Activated CD4-positive, CD25-positive, alpha-beta regulatory T cell (primary cell): ENCODE data around the gene PHOX2A.

Experiments used
- DNase-seq, 4 experiments: peaks; one replicate each; lab custom pipeline; 2025; lab: John Stamatoyannopoulos, UW

PHOX2A gene

DNA sequence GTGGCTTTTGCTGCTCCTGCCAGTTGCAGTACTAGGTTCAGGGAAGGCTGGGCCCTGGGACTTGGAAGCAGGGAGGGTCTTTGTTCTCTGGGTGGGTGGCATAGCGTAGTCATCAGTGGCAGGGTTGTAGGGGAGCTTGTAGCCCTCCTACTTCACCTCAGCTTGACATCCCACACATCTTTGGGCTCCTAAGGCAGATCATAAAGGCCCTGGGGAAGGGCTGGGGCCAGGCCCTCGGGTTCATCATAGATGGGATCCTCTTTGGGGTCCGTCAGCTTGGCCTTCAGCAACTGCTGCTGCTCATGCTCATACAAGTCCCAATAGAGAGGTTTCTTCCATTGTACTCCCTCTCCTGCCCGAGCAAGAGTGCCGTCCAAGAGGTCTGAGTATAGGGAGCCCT, 6.0 kb upstream of the PHOX2A start:
- no peak for DNase-seq

DNA sequence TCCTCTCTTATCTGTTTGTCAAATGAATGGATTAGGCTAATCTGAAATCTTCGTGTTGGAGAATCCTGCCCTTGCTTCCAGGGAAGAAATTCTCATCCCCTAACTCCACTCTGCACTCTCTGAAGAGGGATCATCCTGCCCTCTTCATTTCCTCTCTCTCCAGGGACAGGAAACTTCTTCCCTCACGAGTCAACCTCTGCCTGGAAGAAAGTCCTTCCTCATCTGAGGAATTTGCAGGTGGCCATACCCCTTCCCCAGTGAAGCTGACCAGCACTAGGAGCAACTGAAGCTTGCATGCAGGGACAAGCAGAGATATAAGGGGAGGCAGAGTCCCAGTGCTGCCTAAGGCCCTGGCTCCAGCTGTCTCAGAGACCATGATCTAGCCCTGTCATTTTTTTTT, 3.6 kb upstream of the PHOX2A start:
- no peak for DNase-seq

DNA sequence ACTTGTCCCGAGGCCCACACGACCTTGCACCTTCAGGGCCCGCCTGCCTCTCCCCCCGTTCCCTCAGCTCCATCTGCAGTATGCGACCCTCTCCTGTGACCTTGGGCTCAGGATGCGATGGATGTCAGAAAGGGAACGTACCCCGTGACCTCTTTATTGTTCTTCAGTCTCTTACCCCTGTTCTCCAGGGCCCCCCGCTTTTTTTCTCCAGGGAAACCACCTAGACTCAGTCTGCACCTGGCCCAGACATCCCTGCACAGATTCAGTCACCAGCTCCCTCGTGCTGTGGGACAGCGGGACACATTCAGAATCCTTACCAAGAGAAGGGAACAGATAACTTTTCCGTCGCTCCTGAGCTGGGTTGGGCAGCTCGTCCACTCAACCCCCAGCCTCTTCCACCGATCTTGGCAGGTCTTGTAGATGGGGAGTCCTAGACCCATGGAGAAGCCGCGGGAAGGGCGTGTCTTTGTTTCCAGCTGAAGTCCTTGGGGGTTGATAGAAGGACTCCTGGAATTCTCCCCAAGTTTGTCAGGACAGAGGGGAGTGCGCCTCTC, 1.4 kb upstream of the PHOX2A start:
- DNase-seq: no peak

DNA sequence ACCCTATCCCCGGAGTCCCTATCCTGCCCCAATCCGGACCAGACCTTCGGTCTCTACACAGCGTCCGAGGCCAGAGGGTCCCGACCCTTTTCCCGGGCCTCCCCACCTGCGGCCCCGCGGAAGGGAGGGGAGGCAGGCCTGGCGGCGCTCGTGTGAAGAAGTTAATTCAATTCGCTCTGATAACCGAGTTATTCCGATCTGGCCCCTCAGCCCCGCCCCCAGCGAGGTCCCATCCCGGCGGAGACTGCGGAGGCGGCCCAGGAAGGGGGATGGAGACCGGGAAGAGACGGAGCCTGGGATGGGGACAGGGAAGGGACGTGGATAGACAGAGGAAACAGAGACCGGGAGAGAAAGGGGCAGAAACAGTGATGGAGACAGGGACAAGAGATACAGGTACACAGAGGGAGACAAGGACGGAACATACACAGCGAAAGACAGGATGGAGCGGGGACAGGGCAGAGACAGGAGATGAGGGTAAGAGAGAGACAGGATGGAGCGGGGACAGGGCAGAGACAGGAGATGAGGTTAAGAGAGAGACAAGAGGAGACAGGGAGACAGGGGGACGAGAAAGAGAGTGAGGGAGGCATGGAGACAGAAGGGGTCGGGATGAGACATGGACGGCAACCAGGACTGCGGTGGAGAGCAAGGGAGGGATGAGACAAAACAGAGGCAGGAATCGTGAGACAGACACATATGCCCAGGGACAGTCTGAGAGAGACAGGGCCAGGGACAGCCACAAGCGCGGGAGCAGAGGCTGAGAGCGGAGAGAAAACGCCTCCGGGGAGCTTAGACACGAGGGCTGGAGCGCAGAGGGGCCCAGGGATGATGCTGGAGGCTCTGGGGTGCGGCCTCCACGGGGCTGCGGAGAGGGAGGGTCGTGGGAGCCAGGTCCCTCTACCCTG, 636 bp upstream of the PHOX2A start:
- no peak for DNase-seq

DNA sequence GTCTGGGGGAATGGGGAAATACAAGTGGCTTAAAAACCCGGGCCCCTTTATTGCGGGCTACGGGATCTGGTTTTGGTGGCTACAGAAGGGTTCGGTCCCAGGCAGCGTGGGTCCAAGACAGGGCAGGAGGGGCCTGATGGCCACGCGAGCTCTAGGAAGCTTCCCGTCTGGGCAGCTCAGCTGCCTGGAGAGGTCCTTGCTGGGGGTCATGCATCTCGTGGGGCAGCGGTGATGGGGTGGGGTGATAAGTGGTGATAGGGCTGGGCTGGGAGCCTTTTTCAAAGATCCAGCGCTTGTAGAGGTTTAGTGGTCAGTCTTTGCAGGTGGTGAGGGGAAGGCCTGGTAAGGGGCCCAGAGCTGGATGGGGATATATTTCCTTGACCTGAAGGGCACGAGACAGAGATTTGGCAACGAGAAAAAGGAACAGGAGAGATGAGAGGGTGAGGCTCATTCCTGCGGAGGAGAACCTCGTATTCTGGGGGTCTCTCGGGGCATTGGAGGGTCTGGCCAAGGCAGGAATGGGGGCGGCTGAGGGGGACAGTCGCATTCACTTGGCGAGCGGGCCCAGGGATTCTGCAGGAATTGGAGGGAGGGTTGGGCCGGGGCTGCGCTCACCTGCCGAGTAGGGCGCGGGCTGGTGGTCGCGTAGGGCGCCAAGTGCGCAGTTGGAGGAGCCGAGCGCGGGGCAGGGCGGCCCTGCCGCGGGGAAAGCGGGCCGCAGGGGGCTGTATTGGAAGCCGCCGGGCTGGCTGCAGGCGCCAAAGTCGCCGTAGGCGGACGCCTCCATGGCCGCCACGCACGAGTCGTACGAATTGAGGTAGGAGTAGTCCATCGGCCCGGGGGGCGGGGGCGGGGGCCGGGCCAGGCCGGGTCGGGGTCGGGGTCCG, 560 bp downstream of the PHOX2A start:
- no peak for DNase-seq

DNA sequence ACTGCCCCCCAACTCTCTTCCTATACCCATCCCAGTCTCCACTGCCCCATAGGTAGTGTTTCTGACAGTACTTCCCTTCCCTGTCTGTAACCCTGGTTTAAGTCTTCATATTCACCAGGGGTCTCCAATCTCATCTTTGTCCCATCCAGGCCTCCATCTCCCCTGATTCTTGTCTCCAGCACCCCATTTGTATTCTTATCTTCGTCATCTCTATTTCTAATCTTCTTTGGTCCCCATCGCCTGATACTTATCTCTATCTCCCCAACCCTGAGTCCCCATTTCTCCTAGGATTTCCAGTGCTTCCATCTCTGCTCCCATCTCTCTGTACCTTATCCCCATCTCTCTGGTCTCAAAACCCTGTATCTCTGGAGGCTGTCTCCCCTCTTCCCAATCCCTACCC, 1.8 kb downstream of the PHOX2A start:
- no peak for DNase-seq

DNA sequence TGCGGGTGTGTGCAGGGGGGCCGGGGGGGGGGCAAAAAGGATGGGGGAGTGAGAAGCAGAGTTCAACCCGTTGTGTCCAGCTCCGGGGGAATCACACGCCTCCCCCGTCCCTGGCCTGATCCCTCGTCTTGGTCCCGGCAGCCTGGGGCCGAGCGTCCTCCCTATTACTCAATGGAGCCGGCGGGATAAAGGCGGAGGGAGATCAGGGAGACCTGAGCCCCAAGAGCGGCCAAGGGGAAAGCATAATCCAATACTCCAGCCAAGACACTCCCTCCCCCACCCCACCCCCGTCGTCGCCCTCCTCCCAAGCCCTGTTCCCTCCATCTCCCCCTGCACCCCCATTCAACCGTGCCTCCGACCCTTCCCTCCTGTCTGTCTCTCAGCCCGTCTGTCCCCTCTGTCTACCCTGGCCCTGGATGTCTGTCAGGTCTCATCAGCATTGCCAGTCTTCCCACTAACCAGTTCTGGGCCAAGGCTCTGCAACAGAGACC, 2.6 kb downstream of the PHOX2A start:
- no peak for DNase-seq

DNA sequence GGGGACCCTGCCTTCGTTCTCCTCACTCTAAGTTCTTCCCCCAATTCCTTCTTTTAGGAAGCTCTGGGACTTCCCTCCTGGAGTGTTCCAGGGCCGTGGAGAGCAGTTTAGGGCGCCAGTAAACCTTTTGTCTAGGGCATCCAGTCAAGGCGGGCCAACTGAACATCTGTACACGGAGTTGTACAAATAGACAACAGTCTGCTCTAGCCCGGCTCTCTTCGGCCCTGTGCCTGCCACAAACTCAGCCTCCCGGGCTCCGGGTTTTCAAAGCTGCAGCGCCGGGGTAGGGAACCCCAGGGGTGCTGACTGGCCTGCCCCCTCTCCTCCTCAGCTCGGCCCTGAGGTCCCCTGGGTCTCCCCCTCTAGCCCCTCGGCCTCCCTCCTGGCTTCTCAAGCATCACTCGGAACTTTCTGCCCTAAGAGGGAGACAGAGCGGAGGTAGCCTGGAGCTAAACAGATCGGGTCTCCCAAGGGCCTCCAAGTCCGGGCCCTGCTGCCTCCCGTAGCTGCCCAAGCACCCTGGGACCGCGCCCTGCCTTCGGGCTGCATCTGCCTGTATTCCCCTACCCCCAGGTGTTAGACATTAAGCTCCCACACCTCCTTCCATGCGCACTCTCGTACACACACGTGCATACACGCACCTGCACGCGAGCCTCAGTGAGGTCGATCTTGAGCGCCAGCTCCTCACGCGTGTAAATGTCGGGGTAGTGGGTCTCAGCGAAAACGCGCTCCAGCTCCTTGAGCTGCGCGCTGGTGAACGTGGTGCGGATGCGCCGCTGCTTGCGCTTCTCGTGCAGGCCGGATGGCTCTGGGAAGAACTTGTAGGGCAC, 3.3 kb downstream of the PHOX2A start:
- DNase-seq: no peak

DNA sequence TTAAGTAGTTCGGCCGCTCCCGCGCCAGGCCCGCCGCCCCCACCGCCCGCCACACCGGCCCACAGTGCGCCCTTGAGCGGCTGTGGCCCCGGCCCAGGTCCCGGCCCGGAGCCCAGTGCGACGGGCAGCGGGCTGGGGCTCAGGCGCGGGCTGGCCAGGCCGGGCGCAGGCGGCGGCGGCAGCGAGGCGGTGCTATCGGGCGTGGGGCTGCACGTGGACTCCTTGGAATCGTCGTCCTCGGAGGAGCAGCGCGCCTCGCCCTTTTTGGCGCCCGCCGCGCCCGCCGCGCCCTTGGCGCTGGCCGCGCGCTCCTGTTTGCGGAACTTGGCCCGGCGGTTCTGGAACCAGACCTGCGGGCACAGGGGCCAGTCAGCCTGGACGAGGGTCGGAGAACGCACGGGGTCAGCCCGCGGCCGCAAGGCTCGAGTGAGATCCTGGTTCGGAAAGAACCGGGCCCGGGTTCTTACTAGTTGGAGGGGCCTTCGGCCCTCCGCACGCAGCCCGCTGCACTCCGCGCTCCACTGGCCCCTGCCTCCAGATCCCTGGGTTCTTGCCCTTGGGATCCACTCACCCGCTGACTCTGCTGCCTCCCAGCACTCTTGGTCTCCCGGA, 4.0 kb downstream of the PHOX2A start:
- DNase-seq: no peak

DNA sequence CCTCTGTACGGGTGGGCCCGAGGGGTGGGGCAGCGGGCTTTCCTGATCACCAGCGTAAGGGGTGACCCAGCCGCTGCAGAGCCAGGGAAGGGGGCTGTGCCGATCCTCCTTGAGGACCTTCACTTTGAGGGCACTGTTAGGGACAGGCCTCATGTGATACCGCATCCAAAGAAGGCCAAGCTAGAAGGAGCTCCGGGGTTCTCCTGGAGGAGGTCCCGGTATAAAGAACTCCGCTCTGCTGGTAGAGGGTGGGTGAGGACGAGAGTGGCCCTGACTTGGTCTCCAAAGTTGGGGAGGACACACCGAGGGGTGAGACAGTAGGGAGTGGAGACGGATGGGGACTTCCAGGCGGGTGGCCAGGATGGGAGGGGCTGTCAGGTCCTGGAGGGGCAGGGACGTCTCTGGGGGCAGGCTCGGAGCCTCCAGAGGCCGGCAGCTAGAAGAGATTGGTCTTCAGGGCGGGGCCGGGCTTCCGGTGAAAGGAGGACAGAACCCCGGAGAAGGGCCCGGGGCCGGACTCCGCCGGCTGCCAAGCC, 4.6 kb downstream of the PHOX2A start:
- DNase-seq: no peak

DNA sequence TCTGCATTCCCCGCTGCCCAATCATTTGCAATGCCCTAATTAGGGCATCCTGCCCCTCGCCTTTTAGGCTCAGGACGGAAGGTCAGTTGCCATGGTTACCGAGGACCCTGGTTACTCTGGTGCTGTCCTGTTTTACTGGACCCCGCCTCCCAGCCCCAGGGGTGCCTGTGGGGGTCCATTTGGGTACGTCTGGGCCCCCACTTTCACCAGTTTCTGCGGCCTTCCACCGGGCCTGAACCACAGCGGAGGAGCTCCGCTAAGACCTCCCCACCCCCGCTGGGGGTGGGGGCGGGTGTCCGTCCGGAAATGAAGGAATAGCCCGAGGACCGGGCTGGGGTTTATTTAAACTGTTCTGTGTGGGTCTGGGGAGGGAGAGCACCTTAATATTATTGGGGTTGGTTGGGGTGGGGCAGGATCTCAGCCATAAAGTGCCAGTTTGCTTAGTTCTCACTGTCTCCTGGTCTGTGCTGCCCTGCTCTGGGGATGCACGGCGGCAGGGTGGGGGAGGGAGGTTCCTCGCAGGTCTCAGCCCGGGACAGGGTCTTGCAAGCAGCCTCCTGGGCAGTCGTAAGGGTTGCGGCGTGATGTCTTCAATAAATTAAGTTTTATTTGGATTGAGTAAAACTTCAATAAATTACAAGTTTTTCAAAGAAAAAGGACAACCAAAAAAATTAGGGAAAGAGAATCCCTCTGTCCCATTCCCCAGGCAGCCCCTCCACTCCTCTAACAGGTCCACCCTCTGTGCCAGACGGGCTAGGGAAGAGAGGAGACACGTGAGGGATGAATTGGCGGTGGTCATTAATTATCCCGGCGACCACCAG, 5.3 kb downstream of the PHOX2A start:
- DNase-seq: no peak

DNA sequence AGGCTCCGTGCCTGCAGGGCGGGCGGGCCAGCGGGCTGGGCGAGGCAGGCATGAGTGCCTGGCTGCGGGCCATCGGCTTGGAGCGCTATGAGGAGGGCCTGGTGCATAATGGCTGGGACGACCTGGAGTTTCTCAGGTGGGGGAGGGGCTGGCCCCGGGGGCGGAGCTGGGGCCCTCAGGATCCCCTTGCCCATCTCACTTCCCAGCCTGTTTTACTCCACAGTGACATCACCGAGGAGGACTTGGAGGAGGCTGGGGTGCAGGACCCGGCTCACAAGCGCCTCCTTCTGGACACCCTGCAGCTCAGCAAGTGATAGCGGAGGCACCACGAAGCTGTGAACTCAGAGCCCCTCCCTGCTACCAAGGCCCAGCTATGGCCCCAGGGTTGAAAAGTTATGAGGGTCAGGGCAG, 5.9 kb downstream of the PHOX2A start:
- DNase-seq: peak in 1 of 4 experiments; percentile 36

DNA sequence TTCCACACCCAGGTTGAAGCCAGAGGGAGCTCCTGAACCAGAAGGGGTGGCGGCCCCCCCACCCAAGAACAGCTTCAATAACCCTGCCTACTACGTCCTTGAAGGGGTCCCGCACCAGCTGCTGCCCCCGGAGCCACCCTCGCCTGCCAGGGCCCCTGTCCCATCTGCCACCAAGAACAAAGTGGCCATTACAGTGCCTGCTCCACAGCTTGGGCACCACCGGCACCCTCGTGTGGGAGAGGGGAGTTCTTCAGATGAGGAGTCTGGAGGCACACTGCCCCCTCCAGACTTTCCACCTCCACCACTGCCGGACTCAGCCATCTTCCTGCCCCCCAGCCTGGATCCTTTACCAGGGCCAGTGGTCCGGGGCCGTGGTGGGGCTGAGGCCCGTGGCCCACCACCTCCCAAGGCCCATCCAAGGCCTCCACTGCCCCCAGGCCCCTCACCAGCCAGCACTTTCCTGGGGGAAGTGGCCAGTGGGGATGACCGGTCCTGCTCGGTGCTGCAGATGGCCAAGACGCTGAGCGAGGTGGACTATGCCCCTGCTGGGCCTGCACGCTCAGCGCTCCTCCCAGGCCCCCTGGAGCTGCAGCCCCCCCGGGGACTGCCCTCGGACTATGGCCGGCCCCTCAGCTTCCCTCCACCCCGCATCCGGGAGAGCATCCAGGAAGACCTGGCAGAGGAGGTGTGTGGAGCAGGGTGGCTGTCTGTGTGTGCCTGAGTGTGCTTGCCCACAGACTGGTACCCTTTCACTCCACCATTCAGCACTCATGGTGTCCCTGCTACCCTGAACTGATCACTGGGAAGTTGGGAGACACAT, 6.7 kb downstream of the PHOX2A start:
- no peak for DNase-seq

DNA sequence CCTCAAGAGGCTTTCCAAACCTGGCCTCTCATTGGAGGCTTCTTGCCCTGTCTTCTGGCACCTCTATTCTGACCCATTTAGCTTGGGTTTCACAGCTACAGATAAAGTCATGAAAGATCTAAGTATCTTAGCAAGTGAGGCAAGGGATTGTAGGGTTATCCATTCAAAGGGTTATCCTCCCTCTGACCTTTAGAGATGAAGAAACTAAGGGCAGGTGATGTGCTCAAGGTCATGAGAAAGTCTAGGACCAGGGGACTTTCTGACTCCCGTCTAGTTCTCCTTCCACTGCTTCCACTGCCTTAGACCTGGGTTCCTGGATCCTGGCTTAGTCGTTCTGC, 7.2 kb downstream of the PHOX2A start:
- DNase-seq: no peak

DNA sequence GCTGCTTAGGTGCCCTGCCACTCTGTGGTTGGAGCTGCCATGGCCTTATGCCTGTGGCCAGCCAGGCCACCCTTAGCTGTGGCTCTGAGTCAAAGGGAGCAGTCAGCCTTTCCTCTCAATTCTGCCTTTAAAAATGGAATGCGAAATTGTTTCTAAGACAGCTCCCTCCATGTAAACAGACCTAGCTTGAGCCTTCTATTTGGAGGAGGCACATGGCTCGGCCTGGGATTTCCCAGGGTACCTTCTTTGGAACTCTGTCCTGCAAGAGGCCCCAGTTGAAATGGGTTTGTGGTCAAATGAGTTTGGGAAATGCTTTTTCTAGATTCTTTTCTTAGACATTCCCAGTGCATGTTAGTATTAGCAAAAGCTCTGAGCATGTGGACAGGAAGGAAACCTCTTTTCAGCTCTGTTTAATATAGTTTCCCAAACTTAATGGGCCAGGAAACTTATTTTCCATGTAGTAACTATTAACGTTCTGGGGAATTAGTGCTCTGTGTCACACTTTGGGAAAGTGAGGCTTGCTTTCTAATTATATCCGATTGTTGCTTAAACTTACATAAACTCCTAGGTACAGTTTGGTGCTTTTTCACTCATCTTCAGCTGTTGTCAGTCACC, 7.8 kb downstream of the PHOX2A start:
- no peak for DNase-seq

DNA sequence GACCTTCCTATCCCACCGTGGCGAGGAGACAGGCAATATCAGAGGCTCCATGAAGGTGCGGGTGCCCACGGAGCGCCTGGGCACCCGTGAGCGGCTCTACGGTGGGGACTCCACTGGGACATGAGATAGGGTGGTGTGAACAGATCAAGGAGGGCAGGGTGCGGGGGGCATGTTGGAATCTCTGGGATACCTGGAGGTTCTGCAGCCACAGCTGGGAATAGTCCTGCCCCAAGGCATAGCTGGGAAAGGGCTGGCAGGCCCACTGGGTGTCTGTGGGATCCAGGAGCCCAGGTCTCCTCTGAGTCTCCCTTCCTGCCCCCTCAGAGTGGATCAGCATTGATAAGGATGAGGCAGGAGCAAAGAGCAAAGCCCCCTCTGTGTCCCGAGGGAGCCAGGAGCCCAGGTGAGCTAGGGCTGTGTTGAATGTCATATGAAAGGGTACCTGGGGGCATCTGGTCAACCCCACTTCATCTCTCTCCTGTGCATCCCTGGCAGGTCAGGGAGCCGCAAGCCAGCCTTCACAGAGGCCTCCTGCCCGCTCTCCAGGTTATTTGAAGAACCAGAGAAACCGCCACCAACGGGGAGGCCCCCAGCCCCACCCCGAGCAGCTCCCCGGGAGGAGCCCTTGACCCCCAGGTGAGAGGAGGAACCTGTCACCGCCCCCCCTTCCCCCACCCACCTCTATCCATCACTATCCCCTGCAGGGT, 8.5 kb downstream of the PHOX2A start:
- no peak for DNase-seq

DNA sequence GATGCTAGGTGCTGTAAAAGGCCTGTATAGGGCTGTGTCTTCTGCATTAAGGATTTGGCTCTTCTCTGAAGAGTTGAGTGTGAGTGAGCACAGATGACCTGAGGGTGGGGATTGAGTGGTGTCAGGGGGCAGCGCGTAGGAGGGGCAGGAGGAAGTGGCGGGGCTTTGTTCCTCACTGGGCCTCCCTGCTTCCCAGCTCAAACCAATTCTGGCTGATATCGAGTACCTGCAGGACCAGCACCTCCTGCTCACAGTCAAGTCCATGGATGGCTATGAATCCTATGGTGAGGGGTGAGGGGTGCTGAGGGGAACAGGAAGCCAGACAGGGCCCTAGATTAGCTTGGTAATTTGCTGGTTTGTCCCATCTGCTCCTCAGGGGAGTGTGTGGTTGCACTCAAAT, 9.1 kb downstream of the PHOX2A start:
- DNase-seq: no peak

DNA sequence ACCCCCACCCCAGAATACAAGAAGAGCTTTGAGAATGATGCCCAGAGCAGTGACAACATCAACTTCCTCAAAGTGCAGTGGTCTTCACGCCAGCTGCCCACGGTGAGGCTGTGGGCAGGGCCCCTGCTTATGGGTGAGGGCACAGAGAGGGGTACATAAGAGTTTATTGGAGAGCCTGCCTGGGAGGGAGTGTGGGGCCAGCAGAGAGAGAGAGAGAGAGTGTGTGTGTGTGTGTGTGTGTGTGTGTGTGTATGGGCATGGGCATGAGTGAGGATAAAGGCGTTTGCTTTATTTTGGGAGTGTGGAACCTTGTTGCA, 9.5 kb downstream of the PHOX2A start:
- no peak for DNase-seq
